GM12878 (cell line): ENCODE data around the gene DIS3L2. TPM values are rescaled to one million over a fixed set of nuclear protein-coding genes. Genes with fewer than 3 reads are reported as not detected.

ENCODE experiments used
- ATAC-seq: fragments of 200-7000 bp; cut with Tn5 transposase; 3 replicates; pipeline ENCODE4 v1.9.1; 2020; ENCODE audit warnings: mild to moderate bottlenecking, moderate library complexity
- BruUV-seq: library from RNA; stranded (reverse); fragments of 400-500 nt; replicated peaks from 2 replicates; lab custom pipeline; 2021; lab: Mats Ljungman, UMichigan
- CTCF ChIA-PET: fragments of 300-600 bp; sonication (Branson Sonifier 250); formaldehyde crosslinking; extraction: SDS; loops from one replicate; lab custom pipeline; 2021; ENCODE audit warnings: inconsistent platforms; lab: Yijun Ruan, JAX
- POLR2A ChIA-PET: fragments of 350-600 bp; formaldehyde crosslinking; extraction: SDS; loops from one replicate; lab custom pipeline; 2021; ENCODE audit warnings: inconsistent platforms; lab: Charles Lee
- RAD21 ChIA-PET: fragments of 300-600 bp; sonication (Branson Sonifier 250); formaldehyde crosslinking; loops from one replicate; lab custom pipeline; 2023; ENCODE audit warnings: antibody characterized with exemption; ENCODE audit not compliant: unreplicated experiment; lab: Charles Lee
- SMC1A ChIA-PET: fragments of 300-600 bp; sonication (Branson Sonifier 250); formaldehyde crosslinking; loops from one replicate; lab custom pipeline; 2023; ENCODE audit not compliant: unreplicated experiment, uncharacterized antibody; lab: Charles Lee
- DNase-seq: peaks from one replicate; pipeline ENCODE4 v3.0.0-alpha.2; 2011; ENCODE audit warnings: low read depth, low spot score
- FAIRE-seq: peaks from 3 replicates; lab custom pipeline; 2011; peaks lifted over from hg19 to GRCh38; lab: Jason Lieb, UNC
- H2AFZ ChIP-seq: 2 replicates; pipeline ENCODE4 v1.6.0; 2011; ENCODE audit warnings: low read depth, low read length, control low read depth; ENCODE audit not compliant: control insufficient read depth
- H3K27ac ChIP-seq: 2 replicates; pipeline ENCODE4 v1.5.1; 2011; ENCODE audit warnings: control low read depth; ENCODE audit not compliant: control insufficient read depth, insufficient read depth
- H3K27me3 ChIP-seq, 2 experiments: replicated peaks in 1 of 2; 2 replicates each; pipeline versions ENCODE4 v1.6.0 to v1.6.1; 2011; ENCODE audit warnings: low read length in 1 of 2; ENCODE audit not compliant: control insufficient read depth in 2 of 2, insufficient read depth in 2 of 2
- H3K36me3 ChIP-seq, 2 experiments: 2 replicates each; pipeline ENCODE4 v1.5.1; 2011; ENCODE audit warnings: low read length in 1 of 2; ENCODE audit not compliant: control insufficient read depth in 2 of 2, insufficient read depth in 2 of 2
- H3K4me1 ChIP-seq: 2 replicates; pipeline ENCODE4 v1.6.1; 2011; ENCODE audit warnings: mild to moderate bottlenecking, low read length, moderate library complexity, mixed read lengths; ENCODE audit not compliant: control insufficient read depth, insufficient read depth
- H3K4me2 ChIP-seq: 2 replicates; pipeline ENCODE4 v1.6.0; 2011; ENCODE audit warnings: control low read depth; ENCODE audit not compliant: control insufficient read depth, insufficient read depth
- H3K4me3 ChIP-seq: fragments of 200-600 bp; sonication (generic); 2 replicates; pipeline ENCODE4 v1.5.1; 2016
- H3K79me2 ChIP-seq: 2 replicates; pipeline ENCODE4 v1.6.0; 2011; ENCODE audit warnings: low read length; ENCODE audit not compliant: control insufficient read depth, insufficient read depth
- H3K9ac ChIP-seq: 2 replicates; pipeline ENCODE4 v1.8.0; 2011; ENCODE audit warnings: low read length, control low read depth, mixed read lengths; ENCODE audit not compliant: control insufficient read depth, insufficient read depth
- H3K9me3 ChIP-seq: replicated peaks from 3 replicates; pipeline ENCODE4 v1.5.1; 2011; ENCODE audit warnings: mild to moderate bottlenecking, low read length; ENCODE audit not compliant: control insufficient read depth, insufficient read depth
- H4K20me1 ChIP-seq: 2 replicates; pipeline ENCODE4 v1.6.0; 2011; ENCODE audit not compliant: control insufficient read depth, insufficient read depth
- CHD1 ChIP-seq: IDR thresholded peaks from 2 replicates; pipeline ENCODE4 v1.6.1; 2012; ENCODE audit warnings: low read depth, low read length, improper control_type of control experiment
- GABPA ChIP-seq: IDR thresholded peaks from 2 replicates; pipeline ENCODE4 v1.6.1; 2014; ENCODE audit warnings: antibody characterized with exemption, low read depth, mild to moderate bottlenecking, inconsistent platforms
- MTA2 ChIP-seq: fragments of 450-650 bp; IDR thresholded peaks from 2 replicates; pipeline ENCODE4 v1.6.1; 2016; ENCODE audit warnings: low read depth, mild to moderate bottlenecking, moderate library complexity
- MTA3 ChIP-seq: IDR thresholded peaks from 2 replicates; pipeline ENCODE4 v1.6.1; 2012; ENCODE audit warnings: low read length, inconsistent platforms, borderline replicate concordance
- MYC ChIP-seq: IDR thresholded peaks from 2 replicates; pipeline ENCODE4 v1.6.1; 2011; ENCODE audit warnings: mild to moderate bottlenecking, low read length, moderate library complexity, inconsistent platforms; ENCODE audit not compliant: insufficient read depth, insufficient replicate concordance, insufficient read length, severe bottlenecking
- NFYA ChIP-seq: IDR thresholded peaks from 2 replicates; pipeline ENCODE4 v1.6.1; 2011; ENCODE audit warnings: low read depth, mild to moderate bottlenecking, low read length, improper control_type of control experiment, borderline replicate concordance
- NR2F1 ChIP-seq: fragments of 450-650 bp; conservative IDR thresholded peaks from 2 replicates; pipeline ENCODE4 v1.6.1; 2017; ENCODE audit warnings: mild to moderate bottlenecking
- NRF1 ChIP-seq: conservative IDR thresholded peaks from 2 replicates; pipeline ENCODE4 v1.6.1; 2011; ENCODE audit warnings: mild to moderate bottlenecking, low read depth, low read length, improper control_type of control experiment
- PML ChIP-seq: IDR thresholded peaks from 2 replicates; pipeline ENCODE4 v1.6.1; 2012; ENCODE audit warnings: low read length, inconsistent platforms
- RFX5 ChIP-seq: IDR thresholded peaks from 2 replicates; pipeline ENCODE4 v1.6.1; 2011; ENCODE audit warnings: low read depth, low read length, improper control_type of control experiment
- SIN3A ChIP-seq: IDR thresholded peaks from 2 replicates; pipeline ENCODE4 v1.6.1; 2012; ENCODE audit warnings: low read depth, low read length, improper control_type of control experiment
- SP1 ChIP-seq: IDR thresholded peaks from one replicate; pipeline ENCODE4 v1.6.1; 2011; ENCODE audit warnings: low read depth, low read length
- SREBF2 ChIP-seq: IDR thresholded peaks from 2 replicates; pipeline ENCODE4 v1.6.1; 2012; ENCODE audit warnings: mild to moderate bottlenecking, low read length
- SUPT20H ChIP-seq: IDR thresholded peaks from 2 replicates; pipeline ENCODE4 v1.6.1; 2011; ENCODE audit warnings: low read depth, mild to moderate bottlenecking, low read length, moderate library complexity, borderline replicate concordance; ENCODE audit not compliant: control insufficient read depth
- ZNF384 ChIP-seq: IDR thresholded peaks from 2 replicates; pipeline ENCODE4 v1.6.1; 2012; ENCODE audit warnings: low read depth, mild to moderate bottlenecking, low read length, improper control_type of control experiment, borderline replicate concordance
- WGBS: methylation state at CpG from one replicate; pipeline ENCODE4 v1.1.6; 2016; ENCODE audit warnings: low lambda C conversion rate; ENCODE audit not compliant: insufficient replicate concordance, insufficient coverage; ENCODE audit errors: missing lambda C conversion rate; 5-methylcytosine and 5-hydroxymethylcytosine counted together
- in situ Hi-C: fragments of 300-500 bp; cut with MboI; formaldehyde crosslinking; loops from 9 replicates; pipeline ENCODE4 v1.14.3; 2018; ENCODE audit warnings: mixed read lengths
- intact Hi-C: fragments of 100-400 bp; cut with micrococcal nuclease; formaldehyde crosslinking; loops from one replicate; pipeline ENCODE4 v1.14.2; 2022; ENCODE audit not compliant: unreplicated experiment
- polyA plus RNA-seq, 11 experiments: library from polyadenylated mRNA; depleted of rRNA in 4 of 11; unstranded in 6 of 11; stranded (reverse) in 5 of 11; fragments of >200 nt; fragmentation: Nextera tagmentation in 4 of 11; fragmentation: Illumina TruSeq in 1 of 11; extraction: Ambion mirVana in 4 of 11; extraction: Trizol in 1 of 11; gene quantifications; 1 replicate in 1 of 11; 2 replicates in 10 of 11; pipeline versions ENCODE4 v1.2.1 to v1.2.3, GENCODE V29; 2011 to 2016; ENCODE audit warnings: inconsistent platforms in 2 of 11, missing spikeins in 2 of 11, low read depth in 1 of 11
- total RNA-seq, 4 experiments: library from RNA; depleted of rRNA in 3 of 4; stranded (reverse); fragments of >200 nt in 3 of 4; fragmentation: Illumina TruSeq in 1 of 4; extraction: Trizol in 1 of 4; gene quantifications; 2 replicates each; pipeline versions ENCODE4 v1.2.1 to v1.2.3, GENCODE V29; 2013 to 2021
- TF ChIP-seq, protein P1 (sequence below), 3 experiments: IDR thresholded peaks in 2 of 3; conservative IDR thresholded peaks in 1 of 3; 2 replicates each; pipeline ENCODE4 v1.5.1; 2011; ENCODE audit warnings: low read depth in 3 of 3, low read length in 3 of 3, mild to moderate bottlenecking in 3 of 3, control low read depth in 2 of 3, moderate library complexity in 2 of 3, inconsistent platforms in 1 of 3, mixed read lengths in 1 of 3; ENCODE audit not compliant: control insufficient read depth in 2 of 3, insufficient read depth in 1 of 3; ENCODE audit errors: extremely low read depth in 1 of 3
- TF ChIP-seq, protein P2 (sequence below): IDR thresholded peaks from 2 replicates; pipeline ENCODE4 v1.6.1; 2011; ENCODE audit warnings: borderline replicate concordance, low read depth, mild to moderate bottlenecking, moderate library complexity, mixed read lengths, low read length; ENCODE audit not compliant: insufficient read depth; ENCODE audit errors: extremely low read length
- TF ChIP-seq, protein P3 (sequence below): fragments of 450-650 bp; IDR thresholded peaks from 2 replicates; pipeline ENCODE4 v1.6.1; 2016; ENCODE audit warnings: mild to moderate bottlenecking, moderate library complexity, borderline replicate concordance

Gene DIS3L2
- total and polyA plus RNA-seq, 10 of the 15 experiments (the other 5 are each of a cell fraction or from before 2014, with no cell fraction given), result 3.5 to 27.1 (median 16.0) TPM

DNA sequence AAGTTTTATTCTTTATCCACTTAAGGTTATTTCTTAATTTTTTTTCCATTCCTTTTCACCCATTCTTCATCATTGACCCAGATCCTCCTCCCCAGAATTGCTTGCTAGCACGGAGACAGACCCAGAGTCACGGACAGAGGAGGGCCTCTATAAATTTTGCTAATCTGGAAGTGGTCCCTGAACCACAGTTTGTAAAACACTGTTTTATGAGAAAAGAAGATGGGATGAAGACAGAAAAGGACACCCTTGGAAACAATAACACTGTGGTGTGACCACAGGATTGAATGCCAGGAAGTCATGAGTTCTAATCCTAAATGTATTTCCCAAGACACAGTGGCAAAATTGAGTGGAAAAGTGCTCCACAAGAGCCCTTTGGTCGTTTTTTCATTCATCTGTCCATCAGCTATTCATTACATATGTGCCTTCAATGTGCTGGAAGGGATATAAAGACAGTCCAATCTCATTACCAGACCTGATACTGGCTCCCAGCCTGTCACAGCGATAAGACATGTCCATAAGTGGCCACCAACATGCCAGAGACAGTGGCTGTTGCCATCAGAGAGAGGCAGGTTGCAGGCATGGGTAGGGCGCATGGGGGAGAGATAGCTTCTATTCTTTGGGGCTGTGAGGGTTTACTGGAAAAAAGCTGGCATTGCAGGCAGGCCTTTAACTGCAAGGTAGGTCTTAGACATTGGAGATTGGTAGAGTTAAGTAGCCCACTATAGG lies 241.8 kb downstream of the DIS3L2 start:
- Histone ChIP-seq H3K4me2 (no peak overlapping the region), H4K20me1 (no peaks in the 10 kb centered on the region), H3K27me3 (no peaks in the 10 kb centered on the region), H3K4me1 (no peaks in the 10 kb centered on the region), H3K9ac (no peak overlapping the region), H3K9me3 (no peaks in the 10 kb centered on the region), H3K4me3 (no peak overlapping the region), H3K79me2 (no peaks in the 10 kb centered on the region), H2AFZ (no peak overlapping the region), H3K36me3 (no peaks in the 10 kb centered on the region; a peak in 1 of 4 replicates), H3K27ac (no peak overlapping the region)
- 79% methylated on average over 5 of the region's 5 CpGs for WGBS
- DNase-seq (no peak), FAIRE-seq (no peak), ATAC-seq (no peak)
- BruUV-seq, result no TSS peak
- POLR2A ChIA-PET, result no interaction called here
- SMC1A ChIA-PET, result no interaction called here
- CTCF ChIA-PET, result no interaction called here
- in situ Hi-C loops (no loop called here), intact Hi-C loops (no loop called here)
- RAD21 ChIA-PET, result no interaction called here
- TF ChIP-seq, protein P1, sequence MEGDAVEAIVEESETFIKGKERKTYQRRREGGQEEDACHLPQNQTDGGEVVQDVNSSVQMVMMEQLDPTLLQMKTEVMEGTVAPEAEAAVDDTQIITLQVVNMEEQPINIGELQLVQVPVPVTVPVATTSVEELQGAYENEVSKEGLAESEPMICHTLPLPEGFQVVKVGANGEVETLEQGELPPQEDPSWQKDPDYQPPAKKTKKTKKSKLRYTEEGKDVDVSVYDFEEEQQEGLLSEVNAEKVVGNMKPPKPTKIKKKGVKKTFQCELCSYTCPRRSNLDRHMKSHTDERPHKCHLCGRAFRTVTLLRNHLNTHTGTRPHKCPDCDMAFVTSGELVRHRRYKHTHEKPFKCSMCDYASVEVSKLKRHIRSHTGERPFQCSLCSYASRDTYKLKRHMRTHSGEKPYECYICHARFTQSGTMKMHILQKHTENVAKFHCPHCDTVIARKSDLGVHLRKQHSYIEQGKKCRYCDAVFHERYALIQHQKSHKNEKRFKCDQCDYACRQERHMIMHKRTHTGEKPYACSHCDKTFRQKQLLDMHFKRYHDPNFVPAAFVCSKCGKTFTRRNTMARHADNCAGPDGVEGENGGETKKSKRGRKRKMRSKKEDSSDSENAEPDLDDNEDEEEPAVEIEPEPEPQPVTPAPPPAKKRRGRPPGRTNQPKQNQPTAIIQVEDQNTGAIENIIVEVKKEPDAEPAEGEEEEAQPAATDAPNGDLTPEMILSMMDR (IDR thresholded peaks at IDR 0.05 in 2 of 3, conservative IDR thresholded peaks at IDR 0.05 in 1 of 3; ENCODE audit: control insufficient read depth in 2 of 3, extremely low read depth in 1 of 3, insufficient read depth in 1 of 3, low read depth in 3 of 3, low read length in 3 of 3), result no peak
- TF ChIP-seq ZNF384, result no peak
- TF ChIP-seq GABPA, result no peak
- no peak for TF ChIP-seq NFYA
- TF ChIP-seq CHD1, result no peak
- no peak for TF ChIP-seq SREBF2
- TF ChIP-seq, protein P2, sequence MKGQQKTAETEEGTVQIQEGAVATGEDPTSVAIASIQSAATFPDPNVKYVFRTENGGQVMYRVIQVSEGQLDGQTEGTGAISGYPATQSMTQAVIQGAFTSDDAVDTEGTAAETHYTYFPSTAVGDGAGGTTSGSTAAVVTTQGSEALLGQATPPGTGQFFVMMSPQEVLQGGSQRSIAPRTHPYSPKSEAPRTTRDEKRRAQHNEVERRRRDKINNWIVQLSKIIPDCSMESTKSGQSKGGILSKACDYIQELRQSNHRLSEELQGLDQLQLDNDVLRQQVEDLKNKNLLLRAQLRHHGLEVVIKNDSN, result no peak
- TF ChIP-seq, protein P3, sequence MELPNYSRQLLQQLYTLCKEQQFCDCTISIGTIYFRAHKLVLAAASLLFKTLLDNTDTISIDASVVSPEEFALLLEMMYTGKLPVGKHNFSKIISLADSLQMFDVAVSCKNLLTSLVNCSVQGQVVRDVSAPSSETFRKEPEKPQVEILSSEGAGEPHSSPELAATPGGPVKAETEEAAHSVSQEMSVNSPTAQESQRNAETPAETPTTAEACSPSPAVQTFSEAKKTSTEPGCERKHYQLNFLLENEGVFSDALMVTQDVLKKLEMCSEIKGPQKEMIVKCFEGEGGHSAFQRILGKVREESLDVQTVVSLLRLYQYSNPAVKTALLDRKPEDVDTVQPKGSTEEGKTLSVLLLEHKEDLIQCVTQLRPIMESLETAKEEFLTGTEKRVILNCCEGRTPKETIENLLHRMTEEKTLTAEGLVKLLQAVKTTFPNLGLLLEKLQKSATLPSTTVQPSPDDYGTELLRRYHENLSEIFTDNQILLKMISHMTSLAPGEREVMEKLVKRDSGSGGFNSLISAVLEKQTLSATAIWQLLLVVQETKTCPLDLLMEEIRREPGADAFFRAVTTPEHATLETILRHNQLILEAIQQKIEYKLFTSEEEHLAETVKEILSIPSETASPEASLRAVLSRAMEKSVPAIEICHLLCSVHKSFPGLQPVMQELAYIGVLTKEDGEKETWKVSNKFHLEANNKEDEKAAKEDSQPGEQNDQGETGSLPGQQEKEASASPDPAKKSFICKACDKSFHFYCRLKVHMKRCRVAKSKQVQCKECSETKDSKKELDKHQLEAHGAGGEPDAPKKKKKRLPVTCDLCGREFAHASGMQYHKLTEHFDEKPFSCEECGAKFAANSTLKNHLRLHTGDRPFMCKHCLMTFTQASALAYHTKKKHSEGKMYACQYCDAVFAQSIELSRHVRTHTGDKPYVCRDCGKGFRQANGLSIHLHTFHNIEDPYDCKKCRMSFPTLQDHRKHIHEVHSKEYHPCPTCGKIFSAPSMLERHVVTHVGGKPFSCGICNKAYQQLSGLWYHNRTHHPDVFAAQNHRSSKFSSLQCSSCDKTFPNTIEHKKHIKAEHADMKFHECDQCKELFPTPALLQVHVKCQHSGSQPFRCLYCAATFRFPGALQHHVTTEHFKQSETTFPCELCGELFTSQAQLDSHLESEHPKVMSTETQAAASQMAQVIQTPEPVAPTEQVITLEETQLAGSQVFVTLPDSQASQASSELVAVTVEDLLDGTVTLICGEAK, result no peak
- no peak for TF ChIP-seq SP1
- TF ChIP-seq MTA2, result no peak
- no peak for TF ChIP-seq SUPT20H
- no peak for TF ChIP-seq SIN3A
- TF ChIP-seq NRF1, result no peak
- no peak for TF ChIP-seq MTA3
- no peak for TF ChIP-seq NR2F1
- TF ChIP-seq PML, result no peak
- TF ChIP-seq MYC, result no peak
- no peak for TF ChIP-seq RFX5
